DOHH2 (cell line): ENCODE measurements around the gene OTUD5.

ENCODE experiments used
- EZH2phosphoT487 ChIP-seq: fragments of 200-600 bp; sonication (generic); IDR thresholded peaks from 2 replicates; pipeline ENCODE4 v1.6.1; 2017; ENCODE audit warnings: borderline replicate concordance, mild to moderate bottlenecking, antibody characterized with exemption, low read length, moderate library complexity, mixed read lengths
- TF ChIP-seq, protein P1 (sequence below): fragments of 200-600 bp; sonication (generic); IDR thresholded peaks from one replicate; pipeline ENCODE4 v1.5.1; 2014; ENCODE audit warnings: antibody characterized with exemption, mild to moderate bottlenecking, low read depth, low read length; ENCODE audit not compliant: poor library complexity, severe bottlenecking

DNA sequence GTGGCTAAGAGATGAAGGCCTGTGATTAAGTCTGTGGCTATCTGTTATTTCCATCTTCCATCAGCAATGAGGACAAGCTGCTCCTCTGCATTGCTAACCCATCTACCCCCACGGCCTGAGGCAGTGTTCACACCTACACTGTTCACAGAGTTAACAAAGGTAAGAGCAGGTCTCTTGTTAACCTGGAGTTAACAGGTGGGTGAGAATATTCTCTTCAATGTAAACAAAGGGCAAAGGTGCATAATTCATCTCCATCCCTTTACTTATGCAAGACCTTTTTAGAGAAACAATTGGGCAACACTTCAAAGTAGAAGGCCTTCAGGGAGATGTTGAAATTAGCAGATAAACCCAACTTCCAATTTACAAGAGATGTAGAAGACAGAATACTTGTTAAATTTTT lies 48.8 kb downstream of the OTUD5 start:
- TF ChIP-seq, protein P1, sequence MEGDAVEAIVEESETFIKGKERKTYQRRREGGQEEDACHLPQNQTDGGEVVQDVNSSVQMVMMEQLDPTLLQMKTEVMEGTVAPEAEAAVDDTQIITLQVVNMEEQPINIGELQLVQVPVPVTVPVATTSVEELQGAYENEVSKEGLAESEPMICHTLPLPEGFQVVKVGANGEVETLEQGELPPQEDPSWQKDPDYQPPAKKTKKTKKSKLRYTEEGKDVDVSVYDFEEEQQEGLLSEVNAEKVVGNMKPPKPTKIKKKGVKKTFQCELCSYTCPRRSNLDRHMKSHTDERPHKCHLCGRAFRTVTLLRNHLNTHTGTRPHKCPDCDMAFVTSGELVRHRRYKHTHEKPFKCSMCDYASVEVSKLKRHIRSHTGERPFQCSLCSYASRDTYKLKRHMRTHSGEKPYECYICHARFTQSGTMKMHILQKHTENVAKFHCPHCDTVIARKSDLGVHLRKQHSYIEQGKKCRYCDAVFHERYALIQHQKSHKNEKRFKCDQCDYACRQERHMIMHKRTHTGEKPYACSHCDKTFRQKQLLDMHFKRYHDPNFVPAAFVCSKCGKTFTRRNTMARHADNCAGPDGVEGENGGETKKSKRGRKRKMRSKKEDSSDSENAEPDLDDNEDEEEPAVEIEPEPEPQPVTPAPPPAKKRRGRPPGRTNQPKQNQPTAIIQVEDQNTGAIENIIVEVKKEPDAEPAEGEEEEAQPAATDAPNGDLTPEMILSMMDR, result no peak
- no peak for TF ChIP-seq EZH2phosphoT487
